RWPE2 (cell line): Measurements from ENCODE around the gene SPNS3.

Experiments
- ATAC-seq: fragments of 200-7000 bp; cut with Tn5 transposase; 3 replicates; pipeline ENCODE4 v1.9.1; 2021; ENCODE audit warnings: low read depth
- DNase-seq: peaks from one replicate; pipeline ENCODE4 v3.0.0-alpha.2; 2020; ENCODE audit warnings: low spot score
- H3K27ac ChIP-seq: fragments of 450-650 bp; 2 replicates; pipeline ENCODE4 v1.5.1; 2017; ENCODE audit warnings: mild to moderate bottlenecking; ENCODE audit not compliant: poor library complexity, severe bottlenecking
- H3K27me3 ChIP-seq: fragments of 250-450 bp; sonication (Bioruptor Pico); 2 replicates; pipeline ENCODE4 v1.5.1; 2021; ENCODE audit warnings: mild to moderate bottlenecking, moderate library complexity; ENCODE audit not compliant: insufficient read depth, poor library complexity, severe bottlenecking
- H3K36me3 ChIP-seq: fragments of 250-450 bp; sonication (Bioruptor Pico); 2 replicates; pipeline ENCODE4 v1.5.1; 2020; ENCODE audit warnings: low read depth, mild to moderate bottlenecking, moderate library complexity
- H3K4me1 ChIP-seq: fragments of 250-450 bp; sonication (Bioruptor Pico); 2 replicates; pipeline ENCODE4 v1.5.1; 2021; ENCODE audit warnings: mild to moderate bottlenecking, moderate library complexity; ENCODE audit not compliant: insufficient read depth, poor library complexity, severe bottlenecking
- H3K4me3 ChIP-seq: fragments of 250-450 bp; sonication (Bioruptor Pico); 2 replicates; pipeline ENCODE4 v1.5.1; 2021; ENCODE audit warnings: mild to moderate bottlenecking, moderate library complexity; ENCODE audit not compliant: severe bottlenecking
- H3K9me3 ChIP-seq: fragments of 250-450 bp; sonication (Bioruptor Pico); 2 replicates; pipeline ENCODE4 v1.5.1; 2021; ENCODE audit warnings: mild to moderate bottlenecking, moderate library complexity; ENCODE audit not compliant: severe bottlenecking
- CTCF ChIP-seq: fragments of 450-650 bp; IDR thresholded peaks from one replicate; pipeline ENCODE4 v1.5.1; 2017; ENCODE audit warnings: mild to moderate bottlenecking, moderate library complexity; ENCODE audit not compliant: poor library complexity, severe bottlenecking

The SPNS3 gene

GRCh38 chr17:4448197-4448980 is 14.6 kb downstream of the SPNS3 start:
- no peak for TF ChIP-seq CTCF
- no peaks in the 10 kb centered on the region for H3K9me3 ChIP-seq
- ATAC-seq (no peak), DNase-seq (no peak)
- no peak overlapping the region for H3K27ac ChIP-seq
- H3K27me3 ChIP-seq: no peaks in the 10 kb centered on the region
- H3K4me3 ChIP-seq: no peak overlapping the region
- H3K36me3 ChIP-seq: no peaks in the 10 kb centered on the region
- no peaks in the 10 kb centered on the region for H3K4me1 ChIP-seq

GRCh38 chr17:4449736-4450135 is 16.0 kb downstream of the SPNS3 start:
- DNase-seq: no peak
- ATAC-seq: no peak
- TF ChIP-seq CTCF: no peak
- Histone ChIP-seq H3K27me3 (no peaks in the 10 kb centered on the region), H3K9me3 (no peaks in the 10 kb centered on the region), H3K36me3 (no peaks in the 10 kb centered on the region), H3K4me3 (no peak overlapping the region), H3K27ac (no peak overlapping the region), H3K4me1 (no peaks in the 10 kb centered on the region)

GRCh38 chr17:4450710-4451316 is 17.1 kb downstream of the SPNS3 start:
- Histone ChIP-seq H3K27me3 (no peaks in the 10 kb centered on the region), H3K4me1 (no peaks in the 10 kb centered on the region), H3K4me3 (no peak overlapping the region), H3K27ac (no peak overlapping the region), H3K9me3 (no peaks in the 10 kb centered on the region), H3K36me3 (no peaks in the 10 kb centered on the region)
- ATAC-seq (no peak), DNase-seq (no peak)
- no peak for TF ChIP-seq CTCF

- no peaks in the 10 kb centered on the region for H3K9me3 ChIP-seq
Observed at GRCh38 chr17:4453812-4454591, 20.3 kb downstream of the SPNS3 start.

More at GRCh38 chr17:4453812-4454591, 20.3 kb downstream of the SPNS3 start:
- Histone ChIP-seq H3K36me3 (no peaks in the 10 kb centered on the region), H3K27ac (no peak overlapping the region), H3K4me3 (no peak overlapping the region), H3K27me3 (no peaks in the 10 kb centered on the region), H3K4me1 (no peaks in the 10 kb centered on the region)
- no peak for ATAC-seq
- no peak for TF ChIP-seq CTCF
- DNase-seq: no peak
